Mucosa of descending colon (tissue), 3 donors: ENCODE results near the gene SH3BP5. TPM values are rescaled to one million over a fixed set of nuclear protein-coding genes. Genes with fewer than 3 reads are reported as not detected.

Experiments
- ATAC-seq: fragments of 200-7000 bp; cut with Tn5 transposase; one replicate; pipeline ENCODE4 v1.9.1; 2020; ENCODE audit warnings: mild to moderate bottlenecking, moderate library complexity
- DNase-seq, 3 donors: peaks; one replicate each; pipeline ENCODE4 v3.0.0-alpha.2; 2020
- H3K36me3 ChIP-seq: fragments of 200-600 bp; one replicate; pipeline ENCODE4 v1.8.0; 2021; ENCODE audit warnings: low read depth, mild to moderate bottlenecking
- H3K4me1 ChIP-seq: fragments of 200-600 bp; one replicate; pipeline ENCODE4 v1.8.0; 2021; ENCODE audit warnings: low read depth, mild to moderate bottlenecking
- H3K4me3 ChIP-seq: fragments of 200-600 bp; one replicate; pipeline ENCODE4 v1.8.0; 2021; ENCODE audit warnings: mild to moderate bottlenecking
- H3K9me3 ChIP-seq: fragments of 200-600 bp; one replicate; pipeline ENCODE4 v1.8.0; 2021; ENCODE audit warnings: mild to moderate bottlenecking
- CTCF ChIP-seq: fragments of 200-600 bp; IDR thresholded peaks from one replicate; pipeline ENCODE4 v1.8.0; 2022; ENCODE audit warnings: antibody characterized with exemption, mild to moderate bottlenecking
- intact Hi-C, 2 donors: fragments of 100-400 bp; cut with DNase I in 1 of 2; cut with micrococcal nuclease in 1 of 2; formaldehyde crosslinking; loops; one replicate each; pipeline versions ENCODE4 v1.11.0 to v1.11.1; 2022; cut with DNase I, micrococcal nuclease
- total RNA-seq, 3 donors: library from RNA; stranded (reverse); fragmentation: NEBNext Ultra II Directional in 2 of 3; extraction: Animal tissue kit (Norgen Biotek cat#: 25700) in 2 of 3; gene quantifications; one replicate each; pipeline versions ENCODE4 v1.2.1 to v1.2.4, GENCODE V29; 2021 to 2023
- donor health status: DM: no; HTN: no; CAD: no; lungs with moderate emphysema.
- donor health status: DM: no; HTN: no; CAD: no.
- donor health status: DM: no; HTN: yes; CAD: no.

SH3BP5 gene
- total RNA-seq, 3 donors from 2014 or later = 5.9 to 20.8 (median 10.9) TPM

GRCh38 chr3:15288331-15289035 lies 43.9 kb downstream of the SH3BP5 start:
- Histone ChIP-seq H3K4me3 (no peak overlapping the region), H3K9me3 (no peaks in the 10 kb centered on the region), H3K36me3 (no peaks in the 10 kb centered on the region), H3K4me1 (peaks cover 5% of the 10 kb centered on the region)
- ATAC-seq (no peak), DNase-seq (no peak)
- intact Hi-C loops = no loop called here
- no peak for TF ChIP-seq CTCF

- peak; percentile 58 for ATAC-seq
Measured at GRCh38 chr3:15287565-15288330, 44.6 kb downstream of the SH3BP5 start.

GRCh38 chr3:15286022-15286421 lies 46.4 kb downstream of the SH3BP5 start:
- no peak for ATAC-seq
- no peak for TF ChIP-seq CTCF
- no peaks in the 10 kb centered on the region for H3K4me1 ChIP-seq
- no peak for DNase-seq
- intact Hi-C loops = no loop called here
- no peaks in the 10 kb centered on the region for H3K36me3 ChIP-seq
- H3K9me3 ChIP-seq = no peaks in the 10 kb centered on the region
- H3K4me3 ChIP-seq = no peak overlapping the region

More at GRCh38 chr3:15287565-15288330, 44.6 kb downstream of the SH3BP5 start:
- intact Hi-C loops = no loop called here
- H3K9me3 ChIP-seq = no peaks in the 10 kb centered on the region
- H3K4me1 ChIP-seq = peaks cover under 1% of the 10 kb centered on the region
- no peaks in the 10 kb centered on the region for H3K36me3 ChIP-seq
- peak in 1 of 3 donors; percentile 39 for DNase-seq
- TF ChIP-seq CTCF = no peak
- H3K4me3 ChIP-seq = no peak overlapping the region

- intact Hi-C loops = no loop called here
- H3K9me3 ChIP-seq = no peaks in the 10 kb centered on the region
- DNase-seq (peak in 1 of 3 donors; percentile 63), ATAC-seq (peak; percentile 45)
- H3K4me3 ChIP-seq = no peak overlapping the region
- no peaks in the 10 kb centered on the region for H3K36me3 ChIP-seq
- H3K4me1 ChIP-seq = no peaks in the 10 kb centered on the region
- TF ChIP-seq CTCF = no peak
Measured at GRCh38 chr3:15284121-15284889, 48.1 kb downstream of the SH3BP5 start.

- intact Hi-C loops = no loop called here
- ATAC-seq (no peak), DNase-seq (no peak)
- H3K9me3 ChIP-seq = no peaks in the 10 kb centered on the region
- TF ChIP-seq CTCF = no peak
- no peaks in the 10 kb centered on the region for H3K4me1 ChIP-seq
- no peak overlapping the region for H3K4me3 ChIP-seq
- H3K36me3 ChIP-seq = no peaks in the 10 kb centered on the region
Measured at GRCh38 chr3:15283702-15284101, 48.7 kb downstream of the SH3BP5 start.
